ENCODE measurements around the gene LRFN3.

DNA sequence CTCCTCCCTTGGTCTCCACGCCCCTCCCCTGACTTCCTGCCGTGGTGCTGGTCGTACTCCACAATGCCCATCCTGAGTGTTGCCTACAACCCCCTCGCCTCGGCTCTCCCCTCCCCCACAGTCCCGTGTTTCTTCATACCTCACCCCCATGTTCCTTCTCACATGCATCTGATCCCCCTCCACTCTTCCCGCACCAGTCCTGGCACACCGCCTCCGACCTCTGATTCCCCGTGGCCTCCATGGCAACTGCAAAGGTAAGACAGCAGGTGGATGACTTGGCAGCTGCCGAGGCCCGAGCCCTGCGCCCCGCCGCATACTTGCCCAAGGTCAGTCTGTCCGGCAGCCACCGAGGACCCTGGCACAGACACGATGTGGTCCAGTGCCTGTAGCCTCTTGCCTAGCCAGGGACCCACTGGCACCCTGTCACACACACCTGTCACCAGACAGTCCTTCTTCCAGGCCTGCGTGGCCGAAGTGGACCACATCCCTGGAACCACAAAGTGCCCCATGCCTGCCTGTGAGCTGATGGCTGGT, 42.7 kb downstream of the LRFN3 start:
- TF ChIP-seq, protein P1, sequence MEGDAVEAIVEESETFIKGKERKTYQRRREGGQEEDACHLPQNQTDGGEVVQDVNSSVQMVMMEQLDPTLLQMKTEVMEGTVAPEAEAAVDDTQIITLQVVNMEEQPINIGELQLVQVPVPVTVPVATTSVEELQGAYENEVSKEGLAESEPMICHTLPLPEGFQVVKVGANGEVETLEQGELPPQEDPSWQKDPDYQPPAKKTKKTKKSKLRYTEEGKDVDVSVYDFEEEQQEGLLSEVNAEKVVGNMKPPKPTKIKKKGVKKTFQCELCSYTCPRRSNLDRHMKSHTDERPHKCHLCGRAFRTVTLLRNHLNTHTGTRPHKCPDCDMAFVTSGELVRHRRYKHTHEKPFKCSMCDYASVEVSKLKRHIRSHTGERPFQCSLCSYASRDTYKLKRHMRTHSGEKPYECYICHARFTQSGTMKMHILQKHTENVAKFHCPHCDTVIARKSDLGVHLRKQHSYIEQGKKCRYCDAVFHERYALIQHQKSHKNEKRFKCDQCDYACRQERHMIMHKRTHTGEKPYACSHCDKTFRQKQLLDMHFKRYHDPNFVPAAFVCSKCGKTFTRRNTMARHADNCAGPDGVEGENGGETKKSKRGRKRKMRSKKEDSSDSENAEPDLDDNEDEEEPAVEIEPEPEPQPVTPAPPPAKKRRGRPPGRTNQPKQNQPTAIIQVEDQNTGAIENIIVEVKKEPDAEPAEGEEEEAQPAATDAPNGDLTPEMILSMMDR (IDR thresholded peaks at IDR 0.05), result no peak
- TF ChIP-seq POLR2A (IDR thresholded peaks at IDR 0.05), result no peak

All from testis (tissue), 2 donors.